Stimulated activated CD8-positive, alpha-beta memory T cell treated with anti-CD3 and anti-CD28 coated beads, Interleukin-7, amount 100 ng/mL, for 4 hours (primary cell): Measurements from ENCODE around the gene PLEKHG4B.
"Not testable (repeated sequence)": the region's sequence is repeated elsewhere in the genome, so short reads cannot be mapped to it uniquely, and the experiment has no call there.

Experiments used
- DNase-seq, 2 donors: peaks; one replicate each; pipeline ENCODE4 v3.0.0-alpha.2; 2020; ENCODE audit warnings: low read depth in 2 of 2

The PLEKHG4B gene

DNA sequence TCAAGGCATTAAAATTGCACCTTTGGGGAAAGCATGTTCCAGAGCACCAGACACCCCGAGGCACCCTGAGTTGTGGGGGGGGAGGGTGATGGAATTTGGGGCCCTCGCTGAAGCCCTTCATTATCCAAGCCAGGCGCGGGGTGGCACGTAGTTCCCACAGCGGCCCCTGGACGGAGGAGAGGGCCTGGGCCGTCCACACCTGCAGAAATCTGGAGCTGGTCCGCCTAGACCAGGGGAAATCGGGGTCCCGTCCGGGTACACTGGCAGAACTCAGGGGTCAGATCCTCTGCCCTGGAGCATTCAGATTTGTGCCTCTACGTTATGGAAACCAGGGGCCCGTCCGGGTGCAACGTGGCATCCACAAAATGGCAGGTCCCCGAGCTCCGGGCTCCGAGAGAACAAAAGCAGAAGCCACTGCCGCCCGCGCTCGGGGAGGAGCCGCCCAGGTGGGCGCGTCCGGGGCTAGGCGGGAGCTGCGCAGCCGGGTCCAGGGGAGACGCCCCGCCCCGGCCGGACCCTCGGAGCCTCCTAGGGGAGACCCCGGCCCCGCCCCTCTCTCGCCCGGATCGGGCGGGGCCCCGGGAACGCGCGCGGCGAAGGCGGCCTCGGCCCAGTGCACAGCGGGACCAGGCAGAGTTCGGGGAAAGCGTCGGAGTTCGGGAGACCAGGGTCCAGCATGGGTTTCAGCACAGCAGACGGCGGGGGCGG, at the start of gene PLEKHG4B:
Gene PLEKHG4B, plus strand, starts transcription at position 613 of the 708 bp plus-strand sequence. Its CDS starts 64 bp downstream, at position 677.
- no peak for DNase-seq

DNA sequence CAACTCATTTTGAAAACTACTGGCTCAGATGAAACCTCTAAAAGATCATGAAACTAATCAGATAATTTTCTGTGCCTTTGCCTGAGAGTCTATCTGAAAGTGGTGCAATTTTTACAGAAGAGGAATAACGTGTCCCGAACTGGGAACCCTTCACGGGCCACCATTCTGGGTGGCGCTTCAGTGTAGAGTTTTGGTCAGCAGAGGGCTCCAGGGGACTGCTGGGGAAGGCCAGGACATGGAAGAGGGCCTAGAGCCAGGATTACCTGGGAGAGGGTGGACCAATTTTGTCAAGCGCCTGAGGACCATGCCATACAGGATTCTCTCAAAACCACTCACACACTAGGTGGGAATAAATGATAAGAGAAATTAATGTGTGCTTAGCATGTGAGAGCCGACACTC, 49.7 kb upstream of the PLEKHG4B start:
- DNase-seq, result no peak

- no peak for DNase-seq
Measured at GRCh38 chr5:48192-48591, 43.8 kb upstream of the PLEKHG4B start.

GRCh38 chr5:49530-49929, 42.4 kb upstream of the PLEKHG4B start:
- DNase-seq, result not testable (repeated sequence)

DNA sequence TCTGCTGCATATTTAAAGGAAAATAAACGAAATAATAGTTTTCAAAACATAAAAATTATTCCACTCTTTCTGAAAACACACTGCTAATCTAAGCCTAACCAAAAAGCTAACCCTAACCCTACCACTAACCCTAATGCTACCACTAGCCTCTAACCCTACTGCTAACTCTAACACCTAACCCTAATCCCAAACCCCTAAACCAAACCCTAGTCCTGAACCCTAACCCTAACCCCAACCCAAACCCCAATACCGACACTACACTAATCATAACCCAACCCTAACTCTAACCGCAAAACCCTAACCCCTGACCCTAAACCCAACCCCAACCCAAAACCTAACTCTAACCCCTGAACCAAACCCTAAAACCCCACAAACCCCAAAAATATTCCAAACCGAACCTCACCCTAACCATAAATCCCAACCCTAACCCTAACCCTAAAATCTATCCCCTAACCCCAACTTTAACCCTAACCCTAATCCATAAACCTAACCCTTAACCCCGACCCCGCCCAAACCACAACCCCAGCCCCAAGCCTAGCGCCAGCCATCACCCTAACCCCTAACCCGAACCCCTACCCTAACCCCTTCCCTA, 41.9 kb upstream of the PLEKHG4B start:
- DNase-seq, result no peak

DNA sequence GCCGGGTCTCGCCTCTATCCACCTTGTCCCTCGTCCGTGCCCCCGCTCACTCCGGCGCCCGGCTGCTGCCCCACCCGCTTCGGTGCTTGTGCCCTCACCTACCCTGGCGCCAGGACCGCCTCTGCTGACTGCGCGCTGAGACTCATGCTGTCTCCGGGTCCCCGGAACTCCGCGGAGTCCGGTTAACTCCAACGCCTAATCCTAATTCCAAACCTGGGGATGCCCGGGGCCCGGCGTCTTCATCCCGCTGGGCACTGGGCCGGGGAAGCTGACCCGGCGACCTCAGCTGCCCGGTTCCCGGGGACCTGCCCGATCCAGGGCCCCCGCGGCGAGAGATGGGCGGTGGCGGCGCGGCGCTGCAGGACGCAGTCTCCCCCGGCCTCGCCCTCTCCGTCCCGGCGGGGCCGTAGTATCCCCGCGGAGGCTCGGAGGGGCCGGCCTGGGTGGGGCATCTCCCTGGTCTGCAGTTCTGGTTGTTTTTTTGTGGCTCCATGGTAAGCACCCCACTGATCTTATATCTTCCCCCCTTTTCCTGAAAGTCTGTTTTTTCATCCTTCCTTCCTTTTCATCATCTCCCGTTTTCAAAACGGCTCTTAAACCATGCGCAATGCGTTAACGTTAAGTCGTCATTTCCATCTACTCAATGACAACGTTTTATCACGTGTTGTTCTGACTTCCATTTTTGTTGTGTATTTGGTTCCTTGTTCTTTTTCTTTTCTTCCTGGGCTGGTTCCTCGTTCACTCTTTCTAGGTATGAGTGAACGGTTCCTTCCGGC, 41.1 kb upstream of the PLEKHG4B start:
- DNase-seq, result no peak

DNA sequence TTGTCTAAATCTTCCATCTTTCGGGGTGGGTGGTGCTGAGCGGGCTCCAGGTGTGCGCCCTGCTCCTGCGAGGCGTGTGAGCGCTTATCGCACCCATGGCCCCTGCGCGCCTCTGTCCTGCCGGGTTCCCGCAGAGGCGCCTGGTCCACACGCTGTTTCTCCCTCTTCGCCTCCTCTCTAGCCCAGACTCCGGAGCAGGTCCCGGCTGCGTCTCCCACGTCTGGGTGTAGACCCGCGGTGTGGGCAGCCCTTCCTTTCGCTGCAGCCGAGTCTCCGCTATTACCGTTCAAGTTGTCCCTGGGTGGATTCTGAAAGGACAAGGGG, 40.5 kb upstream of the PLEKHG4B start:
- no peak for DNase-seq

DNA sequence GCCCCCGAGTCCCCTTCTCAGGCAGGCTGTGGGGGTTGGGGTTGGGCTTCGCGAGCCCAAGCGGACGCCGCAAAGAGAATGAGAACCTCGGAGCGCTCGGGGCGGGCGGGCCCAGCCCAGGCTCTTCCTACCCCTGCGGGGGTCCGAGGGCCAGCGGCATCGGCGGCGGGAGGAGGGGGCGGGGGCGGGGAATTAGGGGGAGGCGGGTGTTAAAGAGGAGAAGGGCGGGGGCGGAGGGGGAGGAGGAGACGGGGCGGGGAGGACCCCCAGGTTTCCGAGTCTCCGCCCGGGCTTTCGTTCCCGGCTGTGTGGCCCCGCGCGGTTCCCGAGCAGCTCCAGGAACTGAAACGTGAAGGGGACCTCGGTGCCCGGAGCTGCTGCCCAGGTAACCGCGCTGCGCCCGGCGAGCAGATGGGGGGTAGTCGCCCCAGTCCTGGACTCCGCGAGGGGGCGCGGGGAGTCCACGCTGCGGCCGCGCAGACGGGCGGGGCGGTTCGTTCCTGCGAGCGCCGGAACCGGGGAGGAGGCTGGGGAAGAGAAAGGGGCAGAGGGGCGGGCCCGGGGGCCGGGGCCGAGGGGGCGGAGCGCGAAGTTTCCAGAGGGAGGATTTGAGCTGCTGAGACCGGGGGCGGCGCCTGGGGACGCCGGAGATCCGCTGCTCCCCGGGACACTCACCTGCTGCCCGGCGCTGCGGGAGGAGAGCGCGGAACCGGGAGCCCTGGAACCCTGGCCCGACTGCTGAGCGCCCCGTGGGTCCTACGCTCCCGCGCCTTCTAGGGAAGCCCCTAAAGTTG, 38.4 kb upstream of the PLEKHG4B start:
- peak in 1 of 2 donors; percentile 47 for DNase-seq

- DNase-seq, result no peak
Measured at GRCh38 chr5:54175-54730, 37.7 kb upstream of the PLEKHG4B start.

DNA sequence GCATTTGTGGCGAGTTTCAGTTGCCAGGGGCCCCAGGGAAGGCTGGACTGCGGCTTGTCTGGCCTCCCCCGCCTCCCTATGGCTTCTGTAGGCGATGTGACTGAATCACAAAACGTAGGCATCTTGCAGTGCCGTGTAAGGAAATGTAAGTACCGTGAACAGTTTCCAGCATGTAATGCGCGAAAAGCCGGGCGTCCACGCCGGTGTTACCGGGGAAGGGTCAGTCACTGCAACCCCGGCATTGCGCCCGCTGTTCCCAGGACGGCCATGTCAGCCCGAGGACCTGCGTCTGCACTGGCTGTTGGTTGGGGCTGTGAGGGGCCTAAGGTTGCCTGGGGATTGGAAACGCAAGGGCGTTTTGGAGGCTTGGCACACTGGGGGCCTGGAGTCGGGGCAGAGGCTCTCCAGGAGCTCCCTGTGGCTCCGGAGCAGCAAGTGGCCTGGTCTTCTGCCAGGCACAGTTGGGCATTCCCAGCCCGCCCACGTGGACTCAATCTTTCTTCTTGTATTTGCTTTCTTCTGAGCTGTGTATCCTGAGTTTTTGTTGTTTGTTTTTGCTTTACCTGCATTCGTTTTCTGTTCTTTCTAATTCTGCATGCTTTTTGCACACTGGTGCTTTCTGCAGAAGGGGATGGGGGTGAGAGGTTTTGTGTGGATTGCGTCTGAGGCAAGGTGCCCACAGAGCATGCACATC, 36.9 kb upstream of the PLEKHG4B start:
- no peak for DNase-seq

DNA sequence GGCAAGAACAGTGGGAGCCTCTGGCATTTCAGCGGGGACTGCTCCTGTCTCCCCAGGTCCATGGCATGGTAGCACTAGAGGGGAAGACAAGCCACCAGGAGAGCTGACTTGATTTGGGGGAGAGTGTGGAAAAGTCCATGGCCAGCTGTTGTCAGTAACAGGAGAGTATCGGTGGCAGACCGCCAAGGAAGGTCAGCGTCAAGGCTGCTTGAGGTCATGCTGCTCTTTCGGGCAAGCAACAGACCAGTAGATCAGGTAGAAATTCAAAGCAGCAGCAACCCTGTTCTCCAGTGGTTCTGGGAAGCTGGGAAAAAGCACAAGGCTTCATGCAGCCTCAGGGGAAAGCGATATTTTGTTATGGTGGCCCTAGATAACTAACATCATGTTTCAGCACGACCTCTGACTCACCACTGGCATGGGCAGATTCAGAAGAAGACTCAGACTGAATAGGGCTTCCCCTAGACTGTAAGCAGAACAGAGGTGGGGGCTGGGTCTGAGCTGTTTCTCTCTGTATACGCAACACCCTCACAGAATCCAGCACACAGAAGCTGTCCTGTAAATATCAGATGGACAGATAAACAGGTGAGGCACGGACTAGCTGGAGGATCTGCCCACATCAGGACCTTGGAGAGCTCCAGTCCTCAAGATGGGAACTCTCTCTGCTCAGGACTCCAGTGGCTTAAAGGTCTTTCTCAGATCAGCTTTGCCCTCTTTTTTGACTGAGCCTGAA, 35.2 kb upstream of the PLEKHG4B start:
- DNase-seq, result no peak

DNA sequence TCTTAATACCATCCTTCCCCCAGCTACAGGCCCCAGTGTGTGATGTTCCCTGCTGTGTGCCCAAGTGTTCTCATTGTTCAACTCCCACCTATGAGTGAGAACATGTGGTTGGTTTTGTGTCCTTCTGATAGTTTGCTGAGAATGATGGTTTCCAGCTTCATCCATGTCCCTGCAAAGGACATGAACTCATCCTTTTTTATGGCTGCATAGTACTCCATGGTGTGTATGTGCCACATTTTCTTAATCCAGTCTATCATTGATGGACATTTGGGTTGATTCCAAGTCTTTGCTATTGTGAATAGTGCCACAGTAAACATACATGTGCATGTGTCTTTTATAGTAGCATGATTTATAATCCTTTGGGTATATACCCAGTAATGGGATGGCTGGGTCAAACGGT, 31.7 kb upstream of the PLEKHG4B start:
- not testable (repeated sequence) for DNase-seq

DNA sequence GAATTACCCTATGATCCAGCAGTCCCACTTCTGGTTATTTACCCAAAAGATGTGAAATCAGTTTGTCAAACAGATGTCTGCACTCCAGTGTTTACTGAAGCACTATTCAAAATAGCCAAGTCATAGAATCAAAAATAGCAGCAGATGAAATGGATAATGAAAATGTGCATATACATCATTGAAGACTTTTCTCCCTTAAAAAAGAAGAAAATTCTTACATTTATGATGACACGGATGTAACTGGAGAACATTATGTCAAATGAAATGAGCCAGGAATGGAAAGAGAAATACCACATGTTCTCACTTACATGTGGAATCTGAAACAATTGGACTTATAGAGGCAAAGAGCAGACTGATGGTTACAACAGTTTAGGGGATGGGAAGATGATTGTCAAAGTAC, 21.5 kb upstream of the PLEKHG4B start:
- no peak for DNase-seq

DNA sequence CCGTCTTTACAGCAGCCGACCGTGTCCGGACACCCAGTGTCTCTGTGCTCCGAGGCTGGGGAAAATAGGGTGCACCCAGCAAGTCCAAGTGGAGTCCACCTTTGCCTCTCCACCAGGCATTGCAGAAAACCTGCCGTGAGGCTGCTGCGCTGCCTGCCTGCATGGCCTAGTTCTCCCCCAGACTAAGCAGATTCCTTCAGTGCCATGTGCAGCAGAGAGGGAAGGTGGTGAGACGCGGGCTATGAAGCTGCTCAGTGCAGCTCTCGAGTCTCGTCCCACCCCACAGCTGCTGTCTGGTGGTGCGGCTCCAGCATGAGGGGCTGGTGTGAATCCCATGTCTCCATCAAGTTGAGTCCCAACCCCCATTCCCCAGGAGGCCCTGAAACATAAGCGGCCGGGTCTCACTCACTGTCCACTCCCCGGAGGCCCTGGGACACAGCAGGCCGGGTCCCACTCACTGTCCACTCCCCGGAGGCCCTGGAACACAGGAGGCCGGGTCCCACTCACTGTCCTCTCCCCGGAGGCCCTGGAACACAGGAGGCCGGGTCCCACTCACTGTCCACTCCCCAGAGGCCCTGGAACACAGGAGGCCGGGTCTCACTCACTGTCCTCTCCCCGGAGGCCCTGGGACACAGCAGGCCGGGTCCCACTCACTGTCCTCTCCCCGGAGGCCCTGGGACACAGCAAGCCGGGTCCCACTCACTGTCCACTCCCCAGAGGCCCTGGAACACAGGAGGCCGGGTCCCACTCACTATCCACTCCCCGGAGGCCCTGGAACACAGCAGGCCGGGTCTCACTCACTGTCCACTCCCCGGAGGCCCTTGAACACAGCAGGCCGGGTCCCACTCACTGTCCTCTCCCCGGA, 19.4 kb upstream of the PLEKHG4B start:
- not testable (repeated sequence) for DNase-seq

GRCh38 chr5:73181-73447, 18.9 kb upstream of the PLEKHG4B start:
- not testable (repeated sequence) for DNase-seq

GRCh38 chr5:73768-74502, 18.0 kb upstream of the PLEKHG4B start:
- DNase-seq, result no peak

- DNase-seq, result no peak
Measured at GRCh38 chr5:74503-75109, 17.4 kb upstream of the PLEKHG4B start.
